Activated naive CD8-positive, alpha-beta T cell treated with anti-CD3 and anti-CD28 coated beads, Interleukin-2, amount 10 ng/mL, durations not matched to agents 7 days and 5 days (primary cell): ENCODE results near the gene GOSR1. TPM values are rescaled to one million over a fixed set of nuclear protein-coding genes. Genes with fewer than 3 reads are reported as not detected.
"Not testable (repeated sequence)": the region's sequence is repeated elsewhere in the genome, so short reads cannot be mapped to it uniquely, and the experiment has no call there.

Source experiments
- ATAC-seq: fragments of 150-1000 bp; cut with Tn5 transposase; one replicate; pipeline ENCODE4 v1.10.0; 2021; ENCODE audit warnings: low read depth, moderate library complexity
- POLR2A ChIA-PET: fragments of 350-600 bp; sonication (Branson Sonifier 250); formaldehyde crosslinking; loops from one replicate; lab custom pipeline; 2021; ENCODE audit warnings: antibody characterized with exemption; lab: Charles Lee
- DNase-seq: peaks from one replicate; pipeline ENCODE4 v3.0.0; 2021
- H3K27ac Mint-ChIP-seq: one replicate; pipeline ENCODE4 v1.8.0; 2022; ENCODE audit warnings: mild to moderate bottlenecking, mixed read lengths
- H3K27me3 Mint-ChIP-seq: one replicate; pipeline ENCODE4 v1.8.0; 2022; ENCODE audit warnings: mild to moderate bottlenecking, moderate library complexity, mixed read lengths
- H3K36me3 Mint-ChIP-seq: one replicate; pipeline ENCODE4 v1.8.0; 2021; ENCODE audit warnings: mild to moderate bottlenecking, mixed read lengths
- H3K4me1 Mint-ChIP-seq: one replicate; pipeline ENCODE4 v1.8.0; 2021; ENCODE audit warnings: mixed read lengths
- H3K4me3 Mint-ChIP-seq: one replicate; pipeline ENCODE4 v1.8.0; 2022; ENCODE audit warnings: mild to moderate bottlenecking, moderate library complexity, mixed read lengths
- H3K9me3 Mint-ChIP-seq: one replicate; pipeline ENCODE4 v1.8.0; 2021; ENCODE audit warnings: mixed read lengths
- total RNA-seq, 2 experiments: library from RNA; stranded (reverse); gene quantifications; one replicate each; pipeline ENCODE4 v1.2.3, GENCODE V29; 2021

The GOSR1 gene
- total RNA-seq = 10 to 100 TPM; 44.8 to 46.8 TPM

- Mint-ChIP-seq H3K9me3 (no peaks in the 10 kb centered on the region), H3K4me3 (peak within 1 kb of the TSS; percentile 98), H3K27ac (peak within 1 kb of the TSS; percentile 98), H3K27me3 (no peaks in the 10 kb centered on the region), H3K36me3 (peaks cover 5% of the 10 kb centered on the region), H3K4me1 (peaks cover 20% of the 10 kb centered on the region)
- DNase-seq (peak; percentile 85), ATAC-seq (peak; percentile 100)
- POLR2A ChIA-PET = interaction anchor here (0.6 to 1.0 kb wide), 5 partner anchors 10 to 352 kb away, joined by 3 to 5 read pairs (median 3); no protein-coding TSS in a partner anchor
Measured at GRCh38 chr17:30477083-30477773, at the start of gene GOSR1. GOSR1 (plus strand) TSS chr17:30477408; CDS start chr17:30477434, 26 bp downstream.

DNA sequence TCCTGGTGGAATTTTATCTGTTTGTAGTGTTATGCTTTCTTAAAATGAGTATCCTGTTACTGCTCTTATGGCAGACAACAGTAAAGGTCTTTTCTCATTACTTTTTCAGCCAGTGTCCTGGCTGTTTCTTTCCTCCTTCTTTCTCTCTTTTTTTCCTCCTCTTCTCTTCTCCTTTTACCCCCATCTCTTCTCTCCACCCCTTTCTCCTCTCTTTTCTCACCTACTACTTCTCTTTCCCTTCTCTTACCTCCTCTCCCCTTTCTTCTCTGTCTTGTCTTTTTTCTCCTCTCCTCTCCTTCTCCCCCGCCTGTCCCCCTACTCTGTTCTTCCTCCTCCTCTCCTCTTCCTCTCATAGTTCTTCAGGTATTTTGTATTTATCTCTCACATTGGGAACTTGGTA, 49.6 kb upstream of the GOSR1 start:
- Mint-ChIP-seq H3K27ac (no peak overlapping the region), H3K9me3 (no peaks in the 10 kb centered on the region)

GRCh38 chr17:30429155-30429554, 48.1 kb upstream of the GOSR1 start:
- H3K27ac Mint-ChIP-seq = no peak overlapping the region
- POLR2A ChIA-PET = no interaction called here
- no peaks in the 10 kb centered on the region for H3K9me3 Mint-ChIP-seq
- no peak overlapping the region for H3K4me3 Mint-ChIP-seq
- H3K36me3 Mint-ChIP-seq = peaks cover 30% of the 10 kb centered on the region
- H3K27me3 Mint-ChIP-seq = no peaks in the 10 kb centered on the region
- no peak for DNase-seq
- H3K4me1 Mint-ChIP-seq = no peaks in the 10 kb centered on the region
- ATAC-seq = no peak

More for the DNA sequence above, 49.6 kb upstream of the GOSR1 start:
- ATAC-seq = no peak
- Mint-ChIP-seq H3K4me1 (no peaks in the 10 kb centered on the region), H3K27me3 (no peaks in the 10 kb centered on the region), H3K4me3 (no peak overlapping the region), H3K36me3 (peaks cover 22% of the 10 kb centered on the region)
- DNase-seq = no peak
- POLR2A ChIA-PET = no interaction called here

- H3K4me3 Mint-ChIP-seq = no peak overlapping the region
Measured at GRCh38 chr17:30433514-30433913, 43.7 kb upstream of the GOSR1 start.

DNA sequence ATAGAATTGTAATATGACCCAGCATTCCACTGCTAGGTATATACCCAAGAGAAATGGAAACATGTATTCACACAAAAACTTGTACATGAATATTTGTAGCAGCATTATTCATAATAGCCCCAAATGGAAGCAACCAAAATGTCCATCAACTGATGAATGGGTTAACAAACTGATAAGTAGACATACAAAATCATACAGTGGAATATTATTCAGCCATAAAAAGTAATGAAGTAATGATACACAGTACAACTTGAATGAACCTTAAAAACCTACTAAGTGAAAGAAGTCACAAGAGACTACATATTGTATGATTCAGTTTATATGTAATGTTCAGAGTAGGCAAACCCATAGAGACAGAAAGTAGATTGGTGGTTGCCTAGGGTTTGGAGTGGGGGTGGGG, 40.5 kb upstream of the GOSR1 start:
- no peaks in the 10 kb centered on the region for H3K9me3 Mint-ChIP-seq
- DNase-seq (no peak), ATAC-seq (no peak)
- no peaks in the 10 kb centered on the region for H3K4me1 Mint-ChIP-seq
- H3K36me3 Mint-ChIP-seq = peaks cover 25% of the 10 kb centered on the region
- no peak overlapping the region for H3K27ac Mint-ChIP-seq
- no peak overlapping the region for H3K4me3 Mint-ChIP-seq
- POLR2A ChIA-PET = no interaction called here
- no peaks in the 10 kb centered on the region for H3K27me3 Mint-ChIP-seq

More at GRCh38 chr17:30433514-30433913, 43.7 kb upstream of the GOSR1 start:
- Mint-ChIP-seq H3K27me3 (no peaks in the 10 kb centered on the region), H3K4me1 (no peaks in the 10 kb centered on the region), H3K27ac (no peak overlapping the region), H3K9me3 (no peaks in the 10 kb centered on the region), H3K36me3 (peaks cover 30% of the 10 kb centered on the region)
- POLR2A ChIA-PET = no interaction called here
- ATAC-seq (no peak), DNase-seq (no peak)

- DNase-seq (no peak), ATAC-seq (no peak)
- no peak overlapping the region for H3K4me3 Mint-ChIP-seq
- no peak overlapping the region for H3K27ac Mint-ChIP-seq
- H3K36me3 Mint-ChIP-seq = peaks cover 19% of the 10 kb centered on the region
- no peaks in the 10 kb centered on the region for H3K4me1 Mint-ChIP-seq
- no peaks in the 10 kb centered on the region for H3K9me3 Mint-ChIP-seq
- H3K27me3 Mint-ChIP-seq = no peaks in the 10 kb centered on the region
- POLR2A ChIA-PET = interaction anchor here (0.6 kb wide), 1 partner anchor 149 kb away, joined by 3 read pairs; no protein-coding TSS in a partner anchor
Measured at GRCh38 chr17:30443721-30444120, 33.5 kb upstream of the GOSR1 start.

DNA sequence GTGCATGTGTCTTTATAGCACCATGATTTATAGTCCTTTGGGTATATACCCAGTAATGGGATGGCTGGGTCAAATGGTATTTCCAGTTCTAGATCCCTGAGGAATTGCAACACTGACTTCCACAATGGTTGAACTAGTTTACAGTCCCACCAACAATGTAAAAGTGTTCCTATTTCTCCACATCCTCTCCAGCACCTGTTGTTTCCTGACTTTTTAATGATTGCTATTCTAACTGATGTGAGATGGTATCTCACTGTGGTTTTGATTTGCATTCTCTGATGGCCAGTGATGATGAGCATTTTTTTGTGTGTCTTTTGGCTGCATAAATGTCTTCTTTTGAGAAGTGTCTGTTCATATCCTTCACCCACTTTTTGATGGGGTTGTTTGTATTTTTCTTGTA, 30.6 kb upstream of the GOSR1 start:
- H3K9me3 Mint-ChIP-seq, DNase-seq, H3K4me3 Mint-ChIP-seq, ATAC-seq, H3K27me3 Mint-ChIP-seq, H3K27ac Mint-ChIP-seq, POLR2A ChIA-PET, H3K4me1 Mint-ChIP-seq: not testable (repeated sequence)
- peaks cover 28% of the 10 kb centered on the region for H3K36me3 Mint-ChIP-seq

DNA sequence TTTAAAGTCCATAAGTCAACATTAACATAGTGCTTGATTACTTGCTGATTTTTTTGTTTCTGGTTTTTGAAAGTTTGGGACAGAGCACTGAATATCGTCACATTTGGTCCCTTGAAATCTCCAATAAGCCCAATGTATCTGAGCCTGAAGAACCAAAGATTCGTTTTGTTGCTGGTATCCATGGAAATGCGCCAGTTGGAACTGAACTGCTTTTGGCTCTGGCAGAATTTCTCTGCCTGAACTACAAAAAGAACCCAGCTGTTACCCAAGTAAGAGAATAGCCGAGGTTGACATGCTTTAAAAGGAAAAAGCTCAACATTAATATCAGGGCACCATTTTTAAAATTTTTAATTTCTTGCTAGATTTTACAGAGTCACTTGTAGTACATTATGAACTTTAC, 27.7 kb upstream of the GOSR1 start:
- POLR2A ChIA-PET = no interaction called here
- H3K9me3 Mint-ChIP-seq = no peaks in the 10 kb centered on the region
- H3K4me1 Mint-ChIP-seq = no peaks in the 10 kb centered on the region
- ATAC-seq = no peak
- peaks cover 44% of the 10 kb centered on the region for H3K36me3 Mint-ChIP-seq
- DNase-seq = no peak
- no peaks in the 10 kb centered on the region for H3K27me3 Mint-ChIP-seq
- H3K4me3 Mint-ChIP-seq = no peak overlapping the region
- H3K27ac Mint-ChIP-seq = no peak overlapping the region

DNA sequence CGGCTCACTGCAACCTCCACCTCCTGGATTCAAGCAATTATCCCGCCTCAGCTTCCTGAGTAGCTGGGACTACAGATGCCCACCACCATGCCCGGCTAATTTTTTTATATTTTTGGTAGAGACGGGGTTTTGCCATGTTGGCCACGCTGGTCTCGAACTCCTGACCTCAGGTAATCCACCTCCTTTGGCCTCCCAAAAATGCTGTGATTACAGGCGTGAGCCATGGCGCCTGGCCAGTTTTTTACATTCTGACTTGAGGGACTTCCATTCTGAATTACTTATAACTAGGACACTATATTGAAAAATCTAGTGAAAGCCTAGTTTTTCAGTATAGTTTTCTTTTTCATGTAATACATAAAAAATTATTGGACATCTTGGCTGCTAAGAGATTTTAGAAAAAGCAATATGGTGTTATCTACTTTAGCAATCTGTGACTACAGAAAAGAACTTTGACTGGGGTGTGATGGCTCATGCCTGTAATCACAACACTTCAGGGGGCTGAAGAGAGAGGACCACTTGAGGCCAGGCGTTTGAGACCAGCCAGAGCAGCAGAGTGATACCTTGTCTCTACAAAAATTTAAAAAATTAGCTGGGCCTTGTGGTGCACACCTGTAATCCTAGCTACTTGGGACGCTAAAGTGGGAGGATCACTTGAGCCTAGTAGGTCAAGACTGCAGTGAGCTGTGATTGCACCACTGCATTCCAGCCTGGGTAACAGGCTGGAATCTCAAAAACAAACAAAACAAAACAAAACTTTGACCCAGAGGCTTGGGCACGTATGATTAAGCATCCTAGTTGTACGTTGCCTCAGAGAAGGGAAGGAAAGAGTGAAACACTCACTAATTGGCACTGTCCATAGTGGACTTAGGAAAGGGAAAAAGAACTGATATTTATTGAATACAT, 26.8 kb upstream of the GOSR1 start:
- Mint-ChIP-seq H3K9me3 (no peaks in the 10 kb centered on the region), H3K36me3 (peaks cover 45% of the 10 kb centered on the region), H3K27ac (no peak overlapping the region), H3K27me3 (no peaks in the 10 kb centered on the region), H3K4me1 (no peaks in the 10 kb centered on the region), H3K4me3 (no peak overlapping the region)
- DNase-seq (no peak), ATAC-seq (no peak)
- POLR2A ChIA-PET = no interaction called here

DNA sequence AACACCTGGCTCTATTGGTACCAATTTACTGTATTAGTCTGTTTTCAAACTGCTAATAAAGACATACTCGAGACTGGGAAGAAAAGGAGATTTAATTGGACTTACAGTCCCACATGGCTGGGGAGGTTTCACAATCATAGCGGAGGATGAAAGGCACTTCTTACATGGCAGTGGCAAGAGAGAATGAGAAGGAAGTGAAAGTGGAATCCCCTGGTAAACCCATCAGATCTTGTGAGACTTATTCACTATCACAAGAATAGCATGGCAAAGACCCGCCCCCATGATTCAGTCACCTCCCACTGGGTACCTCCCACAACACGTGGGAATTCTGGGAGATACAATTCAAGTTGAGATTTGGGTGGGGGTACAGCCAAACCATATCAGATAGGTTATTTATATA, 22.6 kb upstream of the GOSR1 start:
- no peak for DNase-seq
- peaks cover 45% of the 10 kb centered on the region for H3K36me3 Mint-ChIP-seq
- H3K27ac Mint-ChIP-seq = no peak overlapping the region

DNA sequence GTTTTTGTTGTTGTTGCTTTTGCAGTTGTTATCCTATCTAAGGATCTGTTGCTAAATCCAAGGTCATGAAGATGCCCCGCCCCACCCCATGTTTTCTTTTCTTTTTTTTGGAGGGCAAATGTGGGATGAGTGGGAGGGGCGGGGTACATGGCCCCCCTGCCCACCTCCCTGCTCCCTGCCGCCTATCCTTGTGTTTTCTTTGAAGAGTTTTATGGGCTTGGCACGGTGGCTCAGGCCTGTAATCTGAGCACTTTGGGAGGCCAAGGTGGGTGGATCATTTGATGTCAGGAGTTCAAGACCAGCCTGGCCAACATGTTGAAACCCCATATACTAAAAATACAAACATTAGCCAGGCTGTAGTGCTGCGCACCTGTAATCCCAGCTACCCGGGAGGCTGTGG, 18.8 kb upstream of the GOSR1 start:
- no peaks in the 10 kb centered on the region for H3K9me3 Mint-ChIP-seq
- peaks cover 31% of the 10 kb centered on the region for H3K36me3 Mint-ChIP-seq
- no peaks in the 10 kb centered on the region for H3K4me1 Mint-ChIP-seq
- POLR2A ChIA-PET = no interaction called here
- ATAC-seq (no peak), DNase-seq (no peak)
- H3K27ac Mint-ChIP-seq = no peak overlapping the region
- no peaks in the 10 kb centered on the region for H3K27me3 Mint-ChIP-seq
- no peak overlapping the region for H3K4me3 Mint-ChIP-seq

More for the DNA sequence above, 22.6 kb upstream of the GOSR1 start:
- no peaks in the 10 kb centered on the region for H3K9me3 Mint-ChIP-seq
- no peak overlapping the region for H3K4me3 Mint-ChIP-seq
- POLR2A ChIA-PET = no interaction called here
- no peaks in the 10 kb centered on the region for H3K27me3 Mint-ChIP-seq
- no peak for ATAC-seq
- no peaks in the 10 kb centered on the region for H3K4me1 Mint-ChIP-seq

DNA sequence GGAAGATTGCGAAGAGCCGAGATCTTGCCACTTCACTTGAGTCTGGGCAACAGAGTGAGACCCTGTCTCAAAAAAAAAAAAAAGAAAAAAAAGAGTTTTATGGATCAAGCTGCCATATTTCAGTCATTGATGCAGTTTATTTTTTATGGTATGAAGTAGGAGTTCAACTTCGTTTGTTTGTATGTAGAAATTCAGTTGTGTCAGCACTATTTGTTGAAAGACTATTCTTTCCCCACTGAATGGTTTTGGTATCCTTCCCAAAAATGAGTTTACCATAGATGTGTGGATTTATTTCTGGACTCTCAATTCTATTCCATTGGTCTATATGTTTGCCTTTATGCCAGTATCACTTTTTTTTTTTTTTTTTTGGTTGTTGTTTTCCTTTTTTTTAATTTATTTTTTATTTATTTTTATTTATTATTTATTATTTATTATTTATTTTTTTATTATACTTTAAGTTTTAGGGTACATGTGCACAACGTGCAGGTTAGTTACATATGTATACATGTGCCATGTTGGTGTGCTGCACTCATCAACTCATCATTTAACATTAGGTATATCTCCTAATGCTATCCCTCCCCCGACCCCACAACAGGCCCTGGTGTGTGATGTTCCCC, 18.3 kb upstream of the GOSR1 start:
- H3K4me1 Mint-ChIP-seq, ATAC-seq, H3K27me3 Mint-ChIP-seq, POLR2A ChIA-PET, H3K4me3 Mint-ChIP-seq, H3K27ac Mint-ChIP-seq, DNase-seq, H3K9me3 Mint-ChIP-seq: not testable (repeated sequence)
- H3K36me3 Mint-ChIP-seq = peaks cover 27% of the 10 kb centered on the region

DNA sequence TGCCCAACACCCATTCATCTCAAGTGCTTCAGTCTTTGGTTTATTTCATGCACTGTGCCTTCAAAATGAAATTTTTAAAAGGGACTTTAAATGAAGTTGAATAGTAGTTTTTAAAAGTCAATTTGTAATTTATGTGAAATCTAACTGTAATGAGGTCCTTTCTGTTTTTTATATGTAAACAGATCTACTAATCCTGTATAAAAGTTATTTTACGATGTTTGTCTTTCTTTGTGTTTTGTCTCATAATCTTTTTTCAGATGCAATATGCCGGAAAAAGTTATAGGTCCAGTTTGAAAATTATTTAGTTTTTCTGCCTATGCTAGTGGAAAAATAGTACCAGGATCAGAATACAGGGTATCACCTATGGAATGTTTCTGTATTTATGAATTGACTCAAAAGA, 8.7 kb upstream of the GOSR1 start:
- Mint-ChIP-seq H3K4me3 (no peak overlapping the region), H3K36me3 (peaks cover 6% of the 10 kb centered on the region), H3K27me3 (no peaks in the 10 kb centered on the region), H3K27ac (no peak overlapping the region), H3K9me3 (no peaks in the 10 kb centered on the region), H3K4me1 (no peaks in the 10 kb centered on the region)
- no peak for DNase-seq
- no peak for ATAC-seq
- POLR2A ChIA-PET = no interaction called here
